HUES6 (cell line): ENCODE data around the gene FOXP1.
A peak's percentile ranks its signal among the peaks of the same experiment; 100 is the strongest.

Source experiments
- H3K27ac ChIP-seq: 2 replicates; pipeline ENCODE4 v1.7.0; 2013; ENCODE audit warnings: low read depth, mild to moderate bottlenecking, low read length, inconsistent platforms
- H3K27me3 ChIP-seq: 2 replicates; pipeline ENCODE4 v1.6.1; 2013; ENCODE audit warnings: low read length; ENCODE audit not compliant: control insufficient read depth, insufficient read depth
- H3K36me3 ChIP-seq: 2 replicates; pipeline ENCODE4 v1.6.1; 2013; ENCODE audit warnings: low read length; ENCODE audit not compliant: control insufficient read depth, insufficient read depth
- H3K4me1 ChIP-seq: 2 replicates; pipeline ENCODE4 v1.6.1; 2013; ENCODE audit warnings: low read length; ENCODE audit not compliant: control insufficient read depth, insufficient read depth
- H3K4me3 ChIP-seq: 2 replicates; pipeline ENCODE4 v1.5.1; 2013; ENCODE audit warnings: low read depth, low read length
- H3K9ac ChIP-seq: one replicate; pipeline ENCODE4 v1.6.1; 2013; ENCODE audit warnings: mild to moderate bottlenecking, low read length
- H3K9me3 ChIP-seq: 2 replicates; pipeline ENCODE4 v1.6.1; 2013; ENCODE audit warnings: low read depth, low read length; ENCODE audit not compliant: control insufficient read depth, insufficient read depth

Gene FOXP1

GRCh38 chr3:71395927-71396695 is 187.4 kb downstream of the FOXP1 start:
- no peaks in the 10 kb centered on the region for H3K36me3 ChIP-seq
- peaks cover 5% of the 10 kb centered on the region; the same call in 1 of the 2 replicates for H3K4me1 ChIP-seq
- H3K27me3 ChIP-seq, result no peaks in the 10 kb centered on the region
- H3K4me3 ChIP-seq, result no peak overlapping the region
- H3K9me3 ChIP-seq, result no peaks in the 10 kb centered on the region
- no peak overlapping the region for H3K27ac ChIP-seq
- H3K9ac ChIP-seq, result no peak overlapping the region

GRCh38 chr3:71395470-71395869 is 188.1 kb downstream of the FOXP1 start:
- Histone ChIP-seq H3K4me3 (no peak overlapping the region), H3K9ac (no peak overlapping the region), H3K4me1 (peaks cover 10% of the 10 kb centered on the region; the same call in 1 of the 2 replicates), H3K27me3 (no peaks in the 10 kb centered on the region), H3K27ac (no peak overlapping the region), H3K36me3 (no peaks in the 10 kb centered on the region), H3K9me3 (no peaks in the 10 kb centered on the region)

DNA sequence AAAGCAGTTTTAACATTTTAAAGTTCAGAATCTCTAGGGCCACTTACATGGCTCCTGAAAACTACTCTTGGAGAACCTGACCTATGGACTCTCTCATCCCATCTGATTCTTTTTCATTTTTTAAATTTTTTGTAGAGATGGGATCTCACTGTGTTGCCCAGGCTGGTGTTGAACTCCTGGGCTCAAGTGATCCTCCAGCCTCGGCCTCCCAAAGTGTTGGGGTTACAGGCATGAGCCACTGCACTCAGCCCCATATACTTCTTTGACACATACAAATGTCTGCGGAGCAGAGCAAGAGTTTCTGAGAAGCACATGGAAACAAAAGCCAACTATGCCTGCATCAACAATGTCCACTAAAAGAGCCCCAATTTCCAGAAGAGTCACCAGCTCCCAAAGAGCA is 189.8 kb downstream of the FOXP1 start:
- Histone ChIP-seq H3K9me3 (no peaks in the 10 kb centered on the region), H3K4me1 (peaks cover 23% of the 10 kb centered on the region), H3K36me3 (no peaks in the 10 kb centered on the region), H3K9ac (no peak overlapping the region), H3K27ac (no peak overlapping the region), H3K4me3 (no peak overlapping the region), H3K27me3 (no peaks in the 10 kb centered on the region)

DNA sequence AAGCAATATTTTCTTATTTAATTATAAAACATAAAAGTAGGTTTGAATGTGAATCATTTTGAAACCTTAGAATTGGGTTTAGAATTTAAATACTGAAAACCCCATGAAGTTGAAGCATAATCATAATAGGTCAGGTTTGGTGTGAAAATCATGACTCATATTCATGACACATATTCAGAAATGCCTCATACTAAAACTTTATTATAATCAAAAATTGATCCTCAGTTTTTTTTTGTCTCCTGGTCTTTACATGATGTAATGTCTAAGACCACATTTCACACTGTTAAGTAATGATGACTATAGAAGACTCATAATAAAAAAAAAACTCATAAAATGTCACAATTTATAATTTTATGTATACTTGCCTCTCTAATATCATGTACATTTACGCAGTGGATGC is 190.4 kb downstream of the FOXP1 start:
- H3K27ac ChIP-seq, result no peak overlapping the region
- peaks cover 23% of the 10 kb centered on the region for H3K4me1 ChIP-seq
- no peaks in the 10 kb centered on the region for H3K9me3 ChIP-seq
- H3K36me3 ChIP-seq, result no peaks in the 10 kb centered on the region
- H3K27me3 ChIP-seq, result no peaks in the 10 kb centered on the region
- H3K9ac ChIP-seq, result no peak overlapping the region
- no peak overlapping the region for H3K4me3 ChIP-seq

DNA sequence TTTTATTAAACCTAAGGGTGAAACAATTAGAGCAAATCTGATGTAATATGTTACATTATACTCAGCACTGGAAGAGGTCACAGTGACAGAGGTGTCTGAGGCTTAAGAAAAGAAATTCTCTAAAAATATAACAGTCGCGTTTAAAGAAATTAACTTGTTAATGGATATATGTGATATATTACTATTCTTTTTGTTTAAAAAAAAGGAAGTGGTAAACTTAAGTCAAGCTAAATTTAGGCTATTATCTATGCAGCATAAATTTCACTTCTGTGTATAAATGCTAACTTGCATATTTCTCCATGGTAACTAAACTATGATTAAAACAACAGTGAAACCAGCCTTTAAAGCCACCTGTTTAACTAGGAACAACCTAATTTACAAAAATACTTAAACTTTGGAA is 191.3 kb downstream of the FOXP1 start:
- H3K4me1 ChIP-seq, result peaks cover 23% of the 10 kb centered on the region
- no peak overlapping the region for H3K9ac ChIP-seq
- no peak overlapping the region for H3K4me3 ChIP-seq
- H3K27ac ChIP-seq, result no peak overlapping the region
- no peaks in the 10 kb centered on the region for H3K27me3 ChIP-seq
- H3K9me3 ChIP-seq, result no peaks in the 10 kb centered on the region
- H3K36me3 ChIP-seq, result no peaks in the 10 kb centered on the region

DNA sequence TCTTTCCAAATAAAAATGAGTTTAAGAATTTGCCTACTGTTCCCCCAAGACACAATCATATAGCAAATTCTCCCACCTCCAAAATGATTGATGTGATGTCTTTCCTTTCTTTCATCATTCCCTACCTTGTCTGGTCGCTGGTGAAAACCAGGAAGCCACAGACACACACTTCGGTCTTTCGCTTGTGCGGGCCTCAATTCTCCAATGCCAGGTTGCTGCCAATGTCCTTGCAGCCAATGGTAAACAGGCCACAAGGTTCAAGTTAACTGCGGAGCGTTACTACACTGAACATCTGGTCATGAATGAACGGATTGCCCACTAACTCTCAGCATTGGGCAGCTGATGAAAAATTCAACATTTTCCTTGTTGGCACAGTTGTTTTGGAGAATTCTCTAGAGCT is 192.2 kb downstream of the FOXP1 start:
- Histone ChIP-seq H3K4me3 (no peak overlapping the region), H3K9ac (no peak overlapping the region), H3K27ac (no peak overlapping the region), H3K4me1 (peaks cover 21% of the 10 kb centered on the region), H3K9me3 (no peaks in the 10 kb centered on the region), H3K36me3 (no peaks in the 10 kb centered on the region), H3K27me3 (no peaks in the 10 kb centered on the region)

DNA sequence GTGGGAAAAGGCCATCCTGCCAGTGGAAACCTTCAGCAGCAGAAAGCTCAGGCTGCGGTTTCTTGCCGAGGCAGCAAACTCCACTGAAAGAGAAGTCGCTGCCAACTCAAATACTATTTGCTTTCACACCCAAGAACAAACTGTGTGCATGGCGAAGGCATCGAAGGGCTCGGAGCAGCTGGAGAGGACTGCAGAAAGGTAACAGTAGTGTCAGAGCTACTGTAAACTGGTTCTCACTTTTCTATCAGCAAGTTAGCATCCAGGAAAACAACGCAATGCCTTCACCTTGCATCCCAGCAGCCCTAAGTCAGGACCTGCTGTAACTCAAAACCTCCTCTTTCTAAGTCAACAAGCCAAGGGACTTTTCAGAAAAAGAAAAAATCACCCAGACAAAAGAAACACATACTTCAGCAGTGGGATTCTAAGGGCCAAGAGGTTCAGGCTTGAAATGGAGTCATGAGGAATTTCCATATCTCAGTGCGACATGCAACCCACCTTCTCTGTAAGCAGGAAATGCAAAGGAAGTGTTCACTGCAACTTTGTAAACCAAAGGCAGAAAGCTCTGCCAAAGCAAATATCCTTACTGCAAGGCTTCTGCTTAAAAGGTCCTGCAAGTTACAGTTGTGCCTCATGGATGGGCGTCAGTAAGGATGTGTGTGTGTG is 193.5 kb downstream of the FOXP1 start:
- H3K27ac ChIP-seq, result no peak overlapping the region
- H3K36me3 ChIP-seq, result no peaks in the 10 kb centered on the region
- no peaks in the 10 kb centered on the region for H3K9me3 ChIP-seq
- no peak overlapping the region for H3K9ac ChIP-seq
- H3K27me3 ChIP-seq, result no peaks in the 10 kb centered on the region
- peaks cover 28% of the 10 kb centered on the region for H3K4me1 ChIP-seq
- 0 out of 2 replicates have a peak overlapping the region, but pooled peaks have one; percentile 8 for H3K4me3 ChIP-seq

- no peak overlapping the region for H3K9ac ChIP-seq
- H3K36me3 ChIP-seq, result no peaks in the 10 kb centered on the region
- H3K27me3 ChIP-seq, result no peaks in the 10 kb centered on the region
- peaks cover 36% of the 10 kb centered on the region for H3K4me1 ChIP-seq
- no peak overlapping the region for H3K27ac ChIP-seq
- H3K9me3 ChIP-seq, result no peaks in the 10 kb centered on the region
- H3K4me3 ChIP-seq, result no peak overlapping the region
These were observed 194.3 kb downstream of the FOXP1 start for GRCh38 chr3:71389191-71389590.

GRCh38 chr3:71388535-71389120 is 194.9 kb downstream of the FOXP1 start:
- Histone ChIP-seq H3K9me3 (no peaks in the 10 kb centered on the region), H3K4me3 (no peak overlapping the region), H3K4me1 (peaks cover 39% of the 10 kb centered on the region), H3K27me3 (no peaks in the 10 kb centered on the region), H3K27ac (no peak overlapping the region), H3K9ac (no peak overlapping the region), H3K36me3 (no peaks in the 10 kb centered on the region)

GRCh38 chr3:71387586-71387985 is 195.9 kb downstream of the FOXP1 start:
- Histone ChIP-seq H3K27me3 (no peaks in the 10 kb centered on the region), H3K9ac (no peak overlapping the region), H3K27ac (no peak overlapping the region), H3K36me3 (no peaks in the 10 kb centered on the region), H3K4me1 (peaks cover 39% of the 10 kb centered on the region), H3K9me3 (no peaks in the 10 kb centered on the region), H3K4me3 (no peak overlapping the region)
